Activated CD8-positive, alpha-beta memory T cell treated with anti-CD3 and anti-CD28 coated beads for 4 hours (primary cell): ENCODE data around the gene CAPN7.
A peak's percentile ranks its signal among the peaks of the same experiment; 100 is the strongest.

Experiments
- DNase-seq, 2 donors: peaks; one replicate each; pipeline ENCODE4 v3.0.0-alpha.2; 2020; ENCODE audit warnings: low read depth in 2 of 2

The CAPN7 gene

GRCh38 chr3:15246186-15246585, 40.1 kb downstream of the CAPN7 start:
- DNase-seq, result no peak

- no peak for DNase-seq
Observed at GRCh38 chr3:15253023-15253697, 47.1 kb downstream of the CAPN7 start.

- no peak for DNase-seq
Observed at GRCh38 chr3:15255215-15255614, 49.2 kb downstream of the CAPN7 start.

- no peak for DNase-seq
Observed at GRCh38 chr3:15256861-15257341, 50.9 kb downstream of the CAPN7 start.

GRCh38 chr3:15258720-15259119, 52.7 kb downstream of the CAPN7 start:
- DNase-seq, result no peak

GRCh38 chr3:15260531-15260930, 54.5 kb downstream of the CAPN7 start:
- no peak for DNase-seq

GRCh38 chr3:15261274-15261673, 55.2 kb downstream of the CAPN7 start:
- DNase-seq, result no peak

GRCh38 chr3:15262021-15262420, 56.0 kb downstream of the CAPN7 start:
- no peak for DNase-seq

GRCh38 chr3:15263120-15263519, 57.1 kb downstream of the CAPN7 start:
- DNase-seq, result no peak

- DNase-seq, result no peak
Observed at GRCh38 chr3:15263926-15264325, 57.9 kb downstream of the CAPN7 start.

- DNase-seq, result no peak
Observed at GRCh38 chr3:15264486-15264885, 58.4 kb downstream of the CAPN7 start.

GRCh38 chr3:15265655-15266509, 59.8 kb downstream of the CAPN7 start:
- no peak for DNase-seq

- DNase-seq, result no peak
Observed at GRCh38 chr3:15266510-15267376, 60.7 kb downstream of the CAPN7 start.

GRCh38 chr3:15267502-15267901, 61.5 kb downstream of the CAPN7 start:
- no peak for DNase-seq

GRCh38 chr3:15268033-15268631, 62.1 kb downstream of the CAPN7 start:
- peak; percentile 69 to 72 for DNase-seq

- DNase-seq, result peak; percentile 77 to 87
Observed at GRCh38 chr3:15269091-15269989, 63.3 kb downstream of the CAPN7 start.

GRCh38 chr3:15271030-15271429, 65.0 kb downstream of the CAPN7 start:
- DNase-seq, result no peak

- peak; percentile 74 to 78 for DNase-seq
Observed at GRCh38 chr3:15271785-15272381, 65.8 kb downstream of the CAPN7 start.

GRCh38 chr3:15272426-15273196, 66.6 kb downstream of the CAPN7 start:
- no peak for DNase-seq
